ENCODE data around the gene PLEKHG2.

Gene PLEKHG2

GRCh38 chr19:39475748-39476147 is 63.3 kb downstream of the PLEKHG2 start:
- POLR2A ChIA-PET, result no interaction called here
- DNase-seq (ENCODE audit: extremely low spot score), result no peak
- TF ChIP-seq CTCF (IDR thresholded peaks at IDR 0.05; ENCODE audit: control extremely low read depth, extremely low read depth, low read depth, missing control alignments), result no peak
- CTCF ChIA-PET, result interaction anchor here (1.0 to 3.8 kb wide), 7 partner anchors 12 to 58 kb away, joined by 3 to 38 read pairs (median 6); partner anchors contain the start of genes EID2B and SUPT5H

Data from GM10248 (cell line).